ENCODE measurements around the gene WNT10A. TPM values are rescaled to one million over a fixed set of nuclear protein-coding genes. Genes with fewer than 3 reads are reported as not detected.

WNT10A gene
- total and polyA plus RNA-seq, 2 of the 8 experiments (the other 6 are each of a cell fraction or from before 2014, with no cell fraction given): 0.05 TPM; not detected in 1

DNA sequence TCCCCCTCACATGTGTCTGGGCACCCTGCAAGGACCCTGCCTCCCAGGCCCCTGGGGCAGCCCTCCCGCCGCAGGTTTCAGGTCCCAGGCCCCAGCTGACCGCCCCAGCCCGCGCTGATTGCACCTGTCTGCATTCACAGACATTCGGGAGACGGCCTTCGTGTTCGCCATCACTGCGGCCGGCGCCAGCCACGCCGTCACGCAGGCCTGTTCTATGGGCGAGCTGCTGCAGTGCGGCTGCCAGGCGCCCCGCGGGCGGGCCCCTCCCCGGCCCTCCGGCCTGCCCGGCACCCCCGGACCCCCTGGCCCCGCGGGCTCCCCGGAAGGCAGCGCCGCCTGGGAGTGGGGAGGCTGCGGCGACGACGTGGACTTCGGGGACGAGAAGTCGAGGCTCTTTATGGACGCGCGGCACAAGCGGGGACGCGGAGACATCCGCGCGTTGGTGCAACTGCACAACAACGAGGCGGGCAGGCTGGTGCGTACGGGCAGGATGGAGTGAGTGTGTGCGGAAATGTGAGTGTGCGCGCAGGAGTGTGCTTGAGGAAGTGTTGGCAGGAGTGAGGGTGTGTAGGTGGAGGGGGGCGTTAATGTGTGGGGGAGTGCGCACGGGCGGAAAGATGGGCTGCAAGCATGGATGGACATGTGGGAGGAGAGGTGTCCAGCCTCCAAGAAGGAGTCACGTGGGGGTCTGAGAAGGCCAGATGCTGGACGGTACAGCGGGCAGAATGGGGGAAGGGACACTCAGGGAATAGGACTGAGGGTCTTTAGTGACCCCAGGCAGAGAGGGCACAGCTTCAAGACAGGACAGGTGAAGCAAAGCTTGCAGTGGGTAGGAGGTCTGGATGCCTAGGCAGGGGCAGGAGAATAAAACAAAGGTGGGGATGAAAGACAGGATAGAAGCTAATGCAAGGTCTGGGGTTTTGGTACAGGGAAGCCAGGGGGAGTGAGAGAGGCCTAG, 9.0 kb upstream of the WNT10A start (continued):
- no peak for TF ChIP-seq CHD7 (IDR thresholded peaks at IDR 0.05; ENCODE audit: insufficient replicate concordance, low read length)
- no peak for TF ChIP-seq CEBPB (IDR thresholded peaks at IDR 0.05; ENCODE audit: low read depth, low read length)
- TF ChIP-seq MAX (IDR thresholded peaks at IDR 0.05): no peak
- TF ChIP-seq ZNF274 (IDR thresholded peaks at IDR 0.05; ENCODE audit: borderline replicate concordance, extremely low read depth, low read length): no peak
- no peak for TF ChIP-seq SP1 (IDR thresholded peaks at IDR 0.05; ENCODE audit: low read depth, low read length)
- TF ChIP-seq RNF2 (IDR thresholded peaks at IDR 0.05; ENCODE audit: borderline replicate concordance, low read depth, low read length, missing control alignments, poor library complexity, severe bottlenecking): peak; percentile 81

Measured in H1 (cell line).